Measurements from ENCODE around the gene TTLL3. TPM values are rescaled to one million over a fixed set of nuclear protein-coding genes. Genes with fewer than 3 reads are reported as not detected.

TTLL3 gene
- total and polyA plus RNA-seq, 2 of the 8 experiments (the other 6 are each of a cell fraction or from before 2014, with no cell fraction given): 5.9 to 8.9 TPM

DNA sequence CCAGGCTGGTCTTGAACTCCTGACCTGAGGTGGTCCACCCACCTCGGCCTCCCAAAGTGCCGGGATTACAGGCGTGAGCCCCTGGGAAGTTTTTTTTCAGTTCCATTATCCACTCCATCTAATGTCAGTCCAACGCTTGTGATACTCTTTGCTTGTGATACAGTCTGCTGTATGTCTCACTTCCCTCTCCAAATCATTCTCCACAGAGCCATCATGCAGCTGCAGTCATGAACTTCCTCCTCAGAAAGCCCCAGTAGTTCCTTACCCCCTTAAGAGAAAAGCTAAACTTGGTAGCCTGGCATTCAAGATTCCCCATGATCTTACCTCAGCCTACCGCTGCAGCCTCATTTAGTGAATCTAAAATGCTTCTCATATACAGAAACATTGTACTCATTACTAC, 14.9 kb upstream of the TTLL3 start:
- Histone ChIP-seq H3K14ac (ENCODE audit: insufficient read length) (no peak overlapping the region), H3K4ac (replicated peaks; ENCODE audit: insufficient read length, low read depth, low read length) (no peak overlapping the region), H3K4me3 (ENCODE audit: extremely low read depth in 1 of 4, insufficient read depth in 2 of 4, low read depth in 3 of 4, low read length in 4 of 4) (no peak overlapping the region), H3K4me1 (replicated peaks in 1 of 4; ENCODE audit: control insufficient read depth in 3 of 4, insufficient read depth in 4 of 4, low read length in 3 of 4) (peaks cover 0 to 8% (median 0%) of the 10 kb centered on the region in 4 experiments; a peak in 2 of 7 replicates), H3K79me2 (ENCODE audit: control insufficient read depth in 1 of 2, insufficient read depth in 2 of 2, low read length in 2 of 2) (peaks cover 0 to 40% of the 10 kb centered on the region in 2 experiments; a peak in 2 of 4 replicates), H2AFZ (ENCODE audit: low read length) (no peak overlapping the region), H3K27me3 (replicated peaks in 1 of 4; ENCODE audit: control insufficient read depth in 3 of 4, extremely low read depth in 1 of 4, insufficient read depth in 3 of 4, low read length in 3 of 4) (no peaks in the 10 kb centered on the region), H4K91ac (replicated peaks; ENCODE audit: insufficient read length, low read length) (no peak overlapping the region), H2BK120ac (replicated peaks; ENCODE audit: low read depth, low read length) (no peak overlapping the region), H3K18ac (ENCODE audit: extremely low read depth, low read length) (no peak overlapping the region), H4K5ac (ENCODE audit: insufficient read length, low read depth, low read length) (no peak overlapping the region), H2BK20ac (ENCODE audit: low read length) (no peak overlapping the region), H3K79me1 (ENCODE audit: low read depth, low read length) (peaks cover 9% of the 10 kb centered on the region), H3K56ac (replicated peaks; ENCODE audit: insufficient read length, low read depth, low read length) (no peak overlapping the region), H2AK5ac (ENCODE audit: low read depth, low read length) (no peak overlapping the region), H2BK12ac (ENCODE audit: low read depth, low read length) (no peak overlapping the region), H2BK5ac (ENCODE audit: low read depth, low read length) (no peak overlapping the region), H4K20me1 (replicated peaks in 1 of 2; ENCODE audit: control insufficient read depth in 1 of 2, insufficient read depth in 2 of 2, low read length in 2 of 2) (no peaks in the 10 kb centered on the region), H3K4me2 (ENCODE audit: insufficient read depth in 1 of 2, low read depth in 2 of 2, low read length in 2 of 2) (no peak overlapping the region), H3K23me2 (ENCODE audit: low read depth, low read length) (peaks cover 8% of the 10 kb centered on the region), H3K36me3 (ENCODE audit: control insufficient read depth in 2 of 4, insufficient read depth in 4 of 4, low read length in 3 of 4) (peaks cover 8 to 39% (median 28%) of the 10 kb centered on the region in 4 experiments; a peak in 7 of 8 replicates), H3K9me3 (ENCODE audit: insufficient read depth in 2 of 2, low read depth in 1 of 2, low read length in 1 of 2) (no peaks in the 10 kb centered on the region), H3K27ac (ENCODE audit: low read depth, low read length) (no peak overlapping the region), H4K8ac (ENCODE audit: extremely low read depth, insufficient read depth, low read length) (no peak overlapping the region), H2BK15ac (ENCODE audit: low read length) (no peak overlapping the region), H3K9ac (replicated peaks in 1 of 4; ENCODE audit: extremely low read depth in 1 of 4, low read depth in 3 of 4, low read length in 3 of 4) (no peak overlapping the region), H3K23ac (ENCODE audit: insufficient read length) (no peak overlapping the region)
- no peak for DNase-seq (ENCODE audit: low read depth in 1 of 2, low spot score in 2 of 2)
- FAIRE-seq: no peak
- ChIA-PET CTCF (ENCODE audit: partially characterized antibody) (interaction anchor here (1.1 to 2.3 kb wide), 4 partner anchors 9 to 68 kb away, joined by 4 to 8 read pairs (median 6); partner anchors contain the start of gene TTLL3), POLR2A (ENCODE audit: partially characterized antibody) (interaction anchor here (5.5 kb wide), 1 partner anchor 12 kb away, joined by 71 read pairs; the partner anchor contains the start of gene TTLL3)
- 96% methylated on average over 5 of the region's 5 CpGs; no CpG with 5 or more reads in 1 of the 2 experiments for WGBS, 2 experiments (ENCODE audit: extremely low coverage in 1 of 2, insufficient coverage in 1 of 2, insufficient read length in 1 of 2, insufficient replicate concordance in 2 of 2, low coverage in 1 of 2, low lambda C conversion rate in 2 of 2, missing lambda C conversion rate in 1 of 2)
- TF ChIP-seq RFX5 (IDR thresholded peaks at IDR 0.05; ENCODE audit: borderline replicate concordance, low read depth, low read length) (no peak), EP300 (IDR thresholded peaks at IDR 0.05; ENCODE audit: borderline replicate concordance in 1 of 2, low read depth in 2 of 2, low read length in 2 of 2) (no peak), KDM4A (IDR thresholded peaks at IDR 0.05; ENCODE audit: low read depth, low read length, severe bottlenecking) (no peak), CTBP2 (IDR thresholded peaks at IDR 0.05; ENCODE audit: borderline replicate concordance, insufficient read depth, insufficient read length, low read length) (no peak), SIX5 (IDR thresholded peaks at IDR 0.05; ENCODE audit: low read depth, low read length) (no peak), NANOG (IDR thresholded peaks at IDR 0.05; ENCODE audit: insufficient read depth, low read depth, low read length, poor library complexity, severe bottlenecking) (no peak), HDAC2 (IDR thresholded peaks at IDR 0.05; ENCODE audit: borderline replicate concordance in 1 of 2, low read depth in 2 of 2, low read length in 2 of 2) (no peak), POU5F1 (IDR thresholded peaks at IDR 0.05; ENCODE audit: low read depth, low read length) (no peak), GTF2F1 (IDR thresholded peaks at IDR 0.05; ENCODE audit: borderline replicate concordance, low read depth, low read length) (no peak)

All from H1 (cell line).